Measurements from ENCODE around the gene GSTA3.

GRCh38 chr6:52881662-52881995 is 27.9 kb downstream of the GSTA3 start:
- TF ChIP-seq POLR2A (IDR thresholded peaks at IDR 0.05) (no peak), CTCF (IDR thresholded peaks at IDR 0.05 in 4 of 5, conservative IDR thresholded peaks at IDR 0.05 in 1 of 5) (no peak)
